GM12892 (cell line): ENCODE data around the gene PLA2G4D.

Experiments
- POLR2A ChIP-seq: IDR thresholded peaks from 2 replicates; pipeline ENCODE4 v1.6.1; 2011; ENCODE audit warnings: low read depth, low read length, control low read depth
- POLR2AphosphoS5 ChIP-seq: IDR thresholded peaks from 2 replicates; pipeline ENCODE4 v1.6.1; 2011; ENCODE audit warnings: low read depth, low read length, control low read depth
- TAF1 ChIP-seq: IDR thresholded peaks from 2 replicates; pipeline ENCODE4 v1.6.1; 2011; ENCODE audit warnings: low read depth, mild to moderate bottlenecking, control low read depth, low read length, borderline replicate concordance

DNA sequence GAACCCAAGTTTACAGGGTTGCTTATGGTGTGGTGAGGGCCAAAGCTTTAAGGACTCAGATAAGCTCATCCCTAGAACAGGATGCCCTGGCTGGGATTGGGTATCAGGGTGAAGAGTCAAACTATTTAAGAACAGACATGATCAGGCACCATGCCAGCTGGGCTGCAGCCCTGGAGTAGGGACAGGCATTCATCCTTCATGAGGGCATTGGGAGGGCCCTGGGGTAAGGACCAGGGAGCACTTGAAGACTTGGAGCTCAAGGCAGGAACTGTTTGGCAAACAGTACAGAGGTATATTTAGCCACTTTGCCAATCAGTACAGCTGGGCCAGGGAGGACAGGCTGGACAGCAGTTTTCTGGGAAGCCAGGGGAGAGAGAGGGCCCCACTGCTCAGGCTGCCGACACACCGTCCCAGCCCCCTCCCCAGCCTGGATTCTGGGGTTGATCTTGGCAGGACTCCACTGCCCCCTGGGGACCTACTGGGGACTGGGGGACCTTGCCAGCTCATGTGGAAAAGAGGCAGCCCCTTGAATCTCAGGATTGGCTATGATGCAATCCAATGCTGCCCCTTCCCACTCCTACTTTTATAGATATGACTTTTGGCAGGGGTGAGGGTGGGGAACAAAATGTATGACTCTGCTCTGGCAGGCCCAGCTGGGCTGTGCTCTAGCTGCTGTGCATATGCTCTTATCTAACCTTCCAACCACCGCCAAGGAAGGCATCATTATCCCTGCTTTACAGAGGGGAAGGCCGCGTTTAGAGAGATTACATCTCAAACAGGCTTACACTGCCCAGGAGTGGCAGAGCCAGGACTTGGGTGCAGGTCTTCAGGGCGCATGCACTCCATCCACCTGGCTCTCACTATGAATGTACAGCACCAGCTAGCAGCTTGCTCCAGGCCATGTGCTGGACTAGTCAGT, 75.8 kb downstream of the PLA2G4D start:
- TF ChIP-seq POLR2A (no peak), POLR2AphosphoS5 (no peak), TAF1 (no peak)
